ENCODE measurements around the gene GPATCH2L. TPM values are rescaled to one million over a fixed set of nuclear protein-coding genes. Genes with fewer than 3 reads are reported as not detected.

GPATCH2L gene
- total and polyA plus RNA-seq, 7 donors: 6.2 to 42.6 (median 29.9) TPM

GRCh38 chr14:76126076-76126475 is 25.6 kb upstream of the GPATCH2L start:
- TF ChIP-seq, protein P1, sequence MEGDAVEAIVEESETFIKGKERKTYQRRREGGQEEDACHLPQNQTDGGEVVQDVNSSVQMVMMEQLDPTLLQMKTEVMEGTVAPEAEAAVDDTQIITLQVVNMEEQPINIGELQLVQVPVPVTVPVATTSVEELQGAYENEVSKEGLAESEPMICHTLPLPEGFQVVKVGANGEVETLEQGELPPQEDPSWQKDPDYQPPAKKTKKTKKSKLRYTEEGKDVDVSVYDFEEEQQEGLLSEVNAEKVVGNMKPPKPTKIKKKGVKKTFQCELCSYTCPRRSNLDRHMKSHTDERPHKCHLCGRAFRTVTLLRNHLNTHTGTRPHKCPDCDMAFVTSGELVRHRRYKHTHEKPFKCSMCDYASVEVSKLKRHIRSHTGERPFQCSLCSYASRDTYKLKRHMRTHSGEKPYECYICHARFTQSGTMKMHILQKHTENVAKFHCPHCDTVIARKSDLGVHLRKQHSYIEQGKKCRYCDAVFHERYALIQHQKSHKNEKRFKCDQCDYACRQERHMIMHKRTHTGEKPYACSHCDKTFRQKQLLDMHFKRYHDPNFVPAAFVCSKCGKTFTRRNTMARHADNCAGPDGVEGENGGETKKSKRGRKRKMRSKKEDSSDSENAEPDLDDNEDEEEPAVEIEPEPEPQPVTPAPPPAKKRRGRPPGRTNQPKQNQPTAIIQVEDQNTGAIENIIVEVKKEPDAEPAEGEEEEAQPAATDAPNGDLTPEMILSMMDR (IDR thresholded peaks at IDR 0.05): no peak
- intact Hi-C loops (cut with DNase I): no loop called here
- no peaks in the 10 kb centered on the region for H3K4me1 ChIP-seq
- DNase-seq: no peak
- no peaks in the 10 kb centered on the region for H3K36me3 ChIP-seq (ENCODE audit: insufficient read depth in 1 of 2, low read depth in 1 of 2)
- H3K4me3 ChIP-seq: no peak overlapping the region
- no peaks in the 10 kb centered on the region for H3K9me3 ChIP-seq
- 78 to 85% (median 83%) methylated on average over 5 of the region's 5 CpGs for WGBS, 3 donors
- no peak overlapping the region for H3K27ac ChIP-seq
- no peak for ATAC-seq
- peaks cover 0 to 15% (median 3%) of the 10 kb centered on the region in 3 donors for H3K27me3 ChIP-seq (ENCODE audit: insufficient read depth in 3 of 3, low read length in 2 of 3)

DNA sequence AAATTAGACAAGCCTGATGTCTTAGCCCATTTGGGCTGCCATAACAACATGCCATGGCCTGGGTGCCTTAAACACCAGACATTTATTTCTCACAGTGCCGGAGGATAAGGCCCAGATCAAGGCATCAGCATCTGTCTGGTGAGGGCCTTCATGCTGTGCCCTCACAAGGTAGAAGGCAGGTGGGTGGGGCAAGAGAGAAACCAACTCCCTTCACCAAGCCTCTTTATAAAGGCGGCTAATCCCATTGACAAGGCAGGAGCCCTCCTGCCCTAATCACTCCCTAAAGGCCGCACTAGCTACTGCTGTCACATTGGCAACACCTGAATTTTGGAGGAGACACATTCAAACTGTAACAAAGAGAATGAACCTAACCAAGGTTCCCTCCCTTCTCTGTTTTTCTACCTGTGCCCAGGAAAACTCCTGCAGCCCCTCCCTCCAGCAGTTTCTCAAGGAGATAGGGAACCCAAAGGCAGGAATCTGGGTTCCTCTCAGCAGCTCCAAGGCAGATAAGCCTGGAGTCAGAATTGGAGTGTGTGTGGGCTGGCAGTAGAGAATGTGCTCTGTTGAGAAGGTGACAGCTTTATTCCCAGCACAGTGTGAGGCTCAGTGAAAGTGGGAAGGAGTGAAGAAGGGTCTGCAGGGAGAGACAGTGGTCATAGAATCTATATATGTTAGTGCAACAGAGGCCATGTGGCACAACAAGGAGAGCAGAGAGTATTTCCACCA is 21.7 kb upstream of the GPATCH2L start:
- DNase-seq (no peak), ATAC-seq (no peak)
- no peaks in the 10 kb centered on the region for H3K9me3 ChIP-seq
- peaks cover 0 to 44% (median 5%) of the 10 kb centered on the region in 3 donors for H3K27me3 ChIP-seq (ENCODE audit: insufficient read depth in 3 of 3, low read length in 2 of 3)
- no peaks in the 10 kb centered on the region for H3K36me3 ChIP-seq (ENCODE audit: insufficient read depth in 1 of 2, low read depth in 1 of 2)
- H3K4me3 ChIP-seq: no peak overlapping the region
- H3K27ac ChIP-seq: no peak overlapping the region
- H3K4me1 ChIP-seq: no peaks in the 10 kb centered on the region
- TF ChIP-seq, protein P1 (IDR thresholded peaks at IDR 0.05): no peak
- WGBS, 3 donors: 48 to 50% (median 48%) methylated on average over 3 of the region's 3 CpGs
- intact Hi-C loops (cut with DNase I): no loop called here

DNA sequence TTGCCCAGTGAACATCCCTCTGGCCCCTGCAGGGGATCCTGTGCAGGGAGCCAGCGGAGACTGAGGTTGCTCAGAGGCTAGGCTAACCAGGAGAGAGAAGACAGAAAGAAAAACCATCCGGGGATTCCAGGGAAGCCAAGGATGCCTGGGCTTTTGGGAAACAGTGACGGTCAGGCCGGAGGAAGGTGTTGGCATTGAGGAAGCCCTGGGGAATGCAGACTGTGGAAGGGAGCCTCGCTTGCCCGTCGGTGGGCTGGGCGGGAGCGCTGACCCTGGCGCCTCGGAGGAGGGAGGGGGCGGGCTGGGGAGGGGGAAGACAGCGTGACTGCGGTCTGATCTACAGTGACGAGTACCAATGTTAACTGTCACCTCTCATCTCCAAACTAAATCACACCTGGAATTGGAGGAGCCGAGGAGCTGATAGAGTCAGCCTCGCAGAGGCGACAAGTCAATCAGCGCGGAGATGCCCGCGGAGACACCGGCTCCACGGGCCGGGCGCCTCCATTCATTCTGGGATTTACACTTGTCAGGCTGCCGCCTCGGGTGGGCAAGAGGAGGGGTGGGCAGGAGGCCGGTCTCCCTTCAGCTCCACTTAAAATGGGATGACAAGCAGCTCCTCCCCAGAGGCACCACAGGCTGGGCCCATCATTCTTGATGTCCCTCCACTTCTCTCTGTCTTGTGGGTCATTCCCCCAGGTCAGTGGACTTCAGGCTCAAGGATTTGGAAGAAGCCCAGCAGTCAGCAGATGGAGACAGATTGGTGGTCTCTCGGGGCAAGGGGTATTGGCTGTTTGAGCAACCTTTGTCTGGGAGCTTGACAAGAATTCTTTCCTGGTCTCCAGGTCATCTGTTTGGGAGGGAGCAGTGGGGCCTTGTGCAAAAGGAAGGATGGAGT is 20.4 kb upstream of the GPATCH2L start:
- TF ChIP-seq, protein P1 (IDR thresholded peaks at IDR 0.05): no peak
- Histone ChIP-seq H3K27ac (no peak overlapping the region), H3K36me3 (ENCODE audit: insufficient read depth in 1 of 2, low read depth in 1 of 2) (no peaks in the 10 kb centered on the region), H3K4me1 (no peaks in the 10 kb centered on the region), H3K27me3 (ENCODE audit: insufficient read depth in 3 of 3, low read length in 2 of 3) (peaks cover 0 to 56% (median 7%) of the 10 kb centered on the region in 3 donors), H3K4me3 (no peak overlapping the region), H3K9me3 (no peaks in the 10 kb centered on the region)
- DNase-seq (no peak), ATAC-seq (no peak)
- intact Hi-C loops (cut with DNase I): no loop called here
- 10 to 14% (median 13%) methylated on average over 29 to 30 of the region's 30 CpGs for WGBS, 3 donors

GRCh38 chr14:76133103-76133502 is 18.6 kb upstream of the GPATCH2L start:
- Histone ChIP-seq H3K4me3 (no peak overlapping the region), H3K27me3 (ENCODE audit: insufficient read depth in 3 of 3, low read length in 2 of 3) (peaks cover 0 to 68% (median 9%) of the 10 kb centered on the region in 3 donors), H3K36me3 (ENCODE audit: insufficient read depth in 1 of 2, low read depth in 1 of 2) (no peaks in the 10 kb centered on the region), H3K9me3 (no peaks in the 10 kb centered on the region), H3K27ac (no peak overlapping the region), H3K4me1 (no peaks in the 10 kb centered on the region)
- TF ChIP-seq, protein P1 (IDR thresholded peaks at IDR 0.05): no peak
- DNase-seq: no peak
- ATAC-seq: no peak
- intact Hi-C loops (cut with DNase I): no loop called here
- WGBS, 3 donors: 12 to 25% (median 12%) methylated on average over 4 of the region's 4 CpGs

Measured in psoas muscle (tissue), 8 donors.